GM18951 (cell line): ENCODE results near the gene MMP28.

ENCODE experiments used
- POLR2A ChIP-seq: IDR thresholded peaks from 4 replicates; pipeline ENCODE4 v1.6.1; 2011; ENCODE audit warnings: mild to moderate bottlenecking; ENCODE audit not compliant: insufficient read length, insufficient read depth; ENCODE audit errors: extremely low read depth
- in situ Hi-C: fragments of 300-500 bp; cut with MboI; formaldehyde crosslinking; loops from one replicate; pipeline ENCODE4 v1.12.0; 2022; ENCODE audit warnings: low sequenced_read_pairs, mixed read lengths, inconsistent platforms; ENCODE audit not compliant: unreplicated experiment

MMP28 gene

DNA sequence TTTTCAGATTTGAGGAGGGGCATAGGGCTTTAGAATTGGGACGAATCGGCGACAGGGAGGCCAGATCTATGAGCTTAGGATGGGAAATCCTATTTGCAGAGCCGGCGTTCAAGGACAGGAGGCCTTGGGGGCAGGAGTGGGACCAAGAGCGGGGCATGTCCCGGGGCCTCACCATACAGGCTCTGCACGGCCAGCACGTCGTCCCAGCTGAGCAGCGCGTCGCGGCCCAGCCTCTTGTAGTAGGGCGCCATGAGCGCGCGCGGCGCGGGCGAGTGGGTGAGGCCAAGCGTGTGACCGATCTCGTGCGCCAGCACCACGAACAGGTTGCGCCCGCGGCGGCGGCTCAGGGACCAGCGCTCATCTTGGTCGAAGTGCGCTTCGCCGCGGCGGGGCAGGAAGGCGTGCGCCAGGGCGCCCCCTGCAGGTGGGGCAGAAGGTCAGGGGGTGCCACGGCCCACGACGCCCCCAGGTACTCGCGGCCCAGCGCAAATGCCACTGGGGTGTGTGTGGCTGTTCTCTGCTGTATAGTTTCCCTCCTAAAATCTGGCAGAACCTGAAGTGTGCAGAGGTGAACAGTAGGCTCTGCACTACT is 25.4 kb downstream of the MMP28 start:
- in situ Hi-C loops, result loop anchor here (5.0 kb wide), 1 partner anchor 32 kb away; no protein-coding TSS in a partner anchor
- no peak for TF ChIP-seq POLR2A

DNA sequence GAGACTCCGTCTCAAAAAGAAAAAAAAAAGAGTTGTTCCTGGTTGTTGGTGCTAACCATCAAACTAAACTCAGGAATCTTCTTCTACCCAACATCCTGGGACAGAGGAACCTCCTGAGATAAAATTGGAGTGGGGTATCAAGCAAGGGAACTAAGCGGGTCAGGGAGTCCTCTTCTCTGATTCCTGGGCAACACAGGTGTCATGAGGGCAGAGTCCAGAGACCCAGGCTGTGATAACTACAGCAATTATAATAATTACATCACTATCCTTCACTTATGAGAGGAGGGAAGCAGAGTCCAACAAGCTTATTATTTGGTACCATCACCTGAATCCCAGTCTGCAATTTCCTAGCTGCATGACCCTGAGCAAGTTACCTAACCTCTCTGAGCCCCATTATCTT is 26.6 kb downstream of the MMP28 start:
- in situ Hi-C loops, result loop anchor here (5.0 kb wide), 1 partner anchor 34 kb away; no protein-coding TSS in a partner anchor

DNA sequence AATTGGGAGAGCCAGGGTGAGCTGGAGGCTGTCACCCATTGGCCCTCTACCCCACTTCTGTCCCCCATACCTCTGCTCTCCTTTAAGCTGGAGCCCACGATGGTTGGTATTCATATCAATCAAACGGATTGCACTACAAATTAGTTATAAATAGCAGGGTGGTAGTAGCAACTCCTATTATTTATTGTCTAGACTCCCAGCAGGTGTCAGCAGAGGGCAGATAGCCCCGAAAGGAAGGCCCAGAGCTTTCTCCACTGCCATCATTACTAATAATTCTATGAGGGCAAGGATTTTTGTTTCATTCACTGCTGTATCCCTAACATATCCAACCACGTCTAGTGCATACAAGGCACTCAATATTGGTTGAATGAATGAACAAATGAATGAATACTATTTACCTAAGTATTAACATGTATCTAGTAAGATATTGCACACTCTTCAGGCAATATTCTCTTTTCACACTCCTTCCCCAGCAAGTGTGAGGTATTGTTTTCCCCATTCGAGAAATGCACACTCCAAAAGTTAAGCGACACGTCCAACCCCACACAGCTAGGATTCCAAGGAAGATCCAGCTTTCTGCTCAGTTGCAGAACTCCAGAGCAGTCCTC is 28.4 kb downstream of the MMP28 start:
- in situ Hi-C loops, result loop anchor here (5.0 kb wide), 1 partner anchor 35 kb away; no protein-coding TSS in a partner anchor
- TF ChIP-seq POLR2A, result no peak

More for the DNA sequence above, 26.6 kb downstream of the MMP28 start:
- TF ChIP-seq POLR2A, result no peak

DNA sequence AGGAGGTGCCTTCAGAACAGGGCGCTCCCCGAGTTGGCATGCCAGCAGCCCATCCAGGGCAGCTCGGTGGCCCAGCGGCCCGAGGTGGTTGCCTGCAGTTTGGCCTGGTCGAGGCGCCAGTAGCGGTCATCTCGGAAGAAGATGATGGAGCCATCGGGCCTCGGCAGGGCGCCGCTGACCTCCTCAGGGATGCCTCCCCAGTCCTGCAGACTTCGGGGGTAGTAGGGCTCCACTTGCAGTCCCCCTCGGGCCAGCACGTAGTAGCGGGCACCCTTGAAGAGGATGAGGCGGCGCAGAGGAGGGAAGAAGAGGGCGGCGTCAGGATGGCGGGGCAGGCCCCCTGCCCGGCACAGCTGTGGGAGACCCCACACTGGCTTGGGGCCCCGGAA is 29.0 kb downstream of the MMP28 start:
- in situ Hi-C loops, result loop anchor here (5.0 kb wide), 1 partner anchor 36 kb away; no protein-coding TSS in a partner anchor
- TF ChIP-seq POLR2A, result no peak

DNA sequence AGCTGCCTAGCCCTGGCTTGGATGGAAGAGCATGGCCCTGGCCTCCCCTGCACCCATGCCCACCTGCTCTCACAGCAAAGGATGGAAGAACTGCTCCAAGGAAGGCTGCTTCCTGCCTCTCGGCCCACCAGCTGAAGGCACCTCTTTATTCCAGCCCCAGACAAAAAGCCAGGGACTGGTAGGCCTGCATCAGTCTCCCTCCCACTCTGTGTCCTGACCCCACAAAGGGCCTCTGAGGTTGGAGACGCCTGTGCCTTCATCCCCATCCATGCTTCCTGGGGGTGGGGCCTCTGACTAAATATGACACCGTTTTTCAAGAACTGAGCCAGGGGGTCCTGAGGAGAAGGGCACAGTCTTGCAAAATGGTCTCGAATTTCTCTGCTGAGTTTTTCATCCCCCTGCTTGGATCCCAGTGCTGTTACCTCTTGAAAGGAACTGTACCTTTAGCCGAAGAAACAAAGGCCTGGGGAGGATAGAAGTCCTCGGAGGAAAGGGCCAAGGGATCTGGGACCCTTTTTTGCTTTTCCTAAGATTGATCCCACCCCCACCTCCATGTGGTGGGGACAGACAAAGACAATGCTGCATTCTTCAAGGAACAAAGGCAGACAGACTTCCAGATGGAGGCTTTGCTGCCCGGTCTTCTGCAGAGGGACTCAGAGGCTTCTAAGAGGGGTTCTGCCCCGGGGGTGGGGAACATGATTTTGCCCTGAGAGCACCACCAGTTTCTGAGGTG is 29.5 kb downstream of the MMP28 start:
- TF ChIP-seq POLR2A, result no peak
- in situ Hi-C loops, result loop anchor here (5.0 kb wide), 1 partner anchor 36 kb away; no protein-coding TSS in a partner anchor

DNA sequence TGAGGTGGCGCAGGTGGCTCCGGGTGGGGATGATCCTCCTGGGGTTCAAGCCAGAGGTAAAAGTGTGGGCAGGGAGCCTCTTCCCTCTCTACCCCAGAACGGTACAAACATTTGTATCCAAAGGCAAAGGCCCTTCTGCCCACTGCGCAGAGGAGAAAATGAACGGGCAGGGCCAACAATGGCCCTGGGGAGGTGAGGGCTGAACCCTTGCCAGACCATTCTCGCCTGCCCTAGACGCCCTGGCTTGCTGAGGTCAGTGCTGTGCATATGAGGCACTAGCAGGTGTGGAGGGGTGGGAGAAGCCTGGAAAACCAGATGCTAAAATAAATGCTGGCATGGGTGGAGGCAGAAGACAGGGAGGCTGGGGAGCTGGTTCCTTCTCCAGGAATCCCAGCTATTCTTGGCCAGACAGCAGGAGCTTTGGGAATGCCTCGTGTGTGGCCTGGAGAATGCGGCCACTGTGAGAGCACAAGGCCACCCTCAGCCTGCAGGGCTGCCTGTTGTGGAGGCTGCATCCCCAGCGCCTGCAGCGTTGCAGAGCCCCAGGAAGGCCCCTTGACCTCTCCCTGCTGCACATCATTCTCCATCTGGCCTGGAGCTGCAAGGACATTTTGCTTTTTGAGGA is 30.2 kb downstream of the MMP28 start:
- in situ Hi-C loops, result loop anchor here (5.0 kb wide), 1 partner anchor 37 kb away; no protein-coding TSS in a partner anchor
- TF ChIP-seq POLR2A, result no peak

DNA sequence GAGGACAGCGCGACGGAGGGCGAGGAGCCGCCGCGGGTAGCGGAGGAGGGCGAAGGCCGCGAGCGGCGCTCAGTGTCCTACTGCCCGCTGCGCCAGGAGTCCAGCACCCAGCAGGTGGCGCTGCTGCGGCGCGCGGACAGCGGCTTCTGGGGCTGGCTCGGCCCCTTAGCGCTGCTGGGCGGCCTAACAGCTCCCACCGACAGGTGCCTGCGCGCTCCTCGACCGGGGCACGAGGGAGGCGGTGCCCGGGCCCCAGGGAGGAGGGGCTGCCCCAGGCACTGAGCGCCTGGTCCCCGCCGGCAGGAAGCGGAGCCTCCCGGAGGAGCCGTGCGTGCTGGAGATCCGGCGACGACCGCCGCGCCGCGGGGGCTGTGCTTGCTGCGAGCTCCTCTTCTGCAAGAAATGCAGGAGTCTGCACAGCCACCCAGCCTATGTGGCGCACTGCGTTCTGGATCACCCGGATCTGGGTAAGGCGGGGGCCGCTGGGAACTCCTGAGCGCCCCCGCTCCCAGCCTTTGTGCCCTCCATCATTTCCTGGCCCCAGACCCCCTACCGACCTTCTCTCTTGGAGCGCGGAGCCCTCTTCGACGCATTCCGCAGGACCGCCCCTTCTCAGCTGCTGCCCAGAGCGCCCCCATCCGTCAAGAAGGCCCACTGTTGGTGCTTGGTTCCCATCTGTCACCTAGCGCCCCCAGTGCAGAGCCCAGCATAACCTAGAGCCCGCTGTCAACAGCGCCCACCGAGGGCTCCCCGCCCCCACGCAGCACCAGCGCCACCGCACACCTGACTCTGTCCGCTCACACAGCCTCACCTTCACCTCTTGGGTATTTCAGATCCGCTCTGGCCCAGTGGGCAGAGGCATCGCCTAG is 31.1 kb downstream of the MMP28 start:
- TF ChIP-seq POLR2A, result no peak
- in situ Hi-C loops, result no loop called here

DNA sequence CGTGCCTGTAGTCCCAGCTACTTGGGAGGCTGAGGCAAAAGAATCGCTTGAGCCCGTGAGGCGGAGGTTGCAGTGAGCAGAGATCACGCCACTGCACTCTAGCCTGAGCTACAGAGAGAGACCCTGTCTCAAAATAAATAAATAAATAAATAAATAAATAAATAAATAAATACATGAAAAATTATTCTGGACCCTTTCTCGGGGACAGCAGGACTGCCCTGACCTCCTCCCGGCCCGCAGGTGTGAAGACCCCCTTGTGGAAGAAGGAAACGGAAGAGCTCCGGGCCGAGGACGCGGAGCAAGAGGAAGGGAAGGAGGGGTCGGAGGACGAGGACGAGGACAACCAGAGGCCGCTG is 31.7 kb downstream of the MMP28 start:
- in situ Hi-C loops, result no loop called here
- TF ChIP-seq POLR2A, result no peak

DNA sequence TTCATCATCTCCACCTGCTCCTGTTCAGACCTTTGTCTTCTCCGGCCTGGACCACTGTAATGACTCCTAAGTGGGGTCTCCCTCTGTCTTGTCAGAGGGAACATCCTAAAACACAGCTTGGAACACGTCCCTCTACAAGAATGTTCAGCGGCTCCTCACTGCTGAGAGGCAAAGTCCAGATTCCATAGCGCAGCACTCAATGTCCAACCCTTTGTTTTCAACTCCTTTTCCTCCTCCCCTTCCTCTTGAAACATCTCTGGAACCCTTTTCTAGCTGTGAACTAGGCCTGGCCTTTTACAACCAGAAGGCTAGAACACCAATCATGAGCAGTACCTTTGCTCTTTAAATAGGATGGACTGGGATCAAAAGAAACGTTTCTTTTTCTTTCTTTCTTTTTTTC is 33.8 kb downstream of the MMP28 start:
- TF ChIP-seq POLR2A, result no peak
- in situ Hi-C loops, result no loop called here

DNA sequence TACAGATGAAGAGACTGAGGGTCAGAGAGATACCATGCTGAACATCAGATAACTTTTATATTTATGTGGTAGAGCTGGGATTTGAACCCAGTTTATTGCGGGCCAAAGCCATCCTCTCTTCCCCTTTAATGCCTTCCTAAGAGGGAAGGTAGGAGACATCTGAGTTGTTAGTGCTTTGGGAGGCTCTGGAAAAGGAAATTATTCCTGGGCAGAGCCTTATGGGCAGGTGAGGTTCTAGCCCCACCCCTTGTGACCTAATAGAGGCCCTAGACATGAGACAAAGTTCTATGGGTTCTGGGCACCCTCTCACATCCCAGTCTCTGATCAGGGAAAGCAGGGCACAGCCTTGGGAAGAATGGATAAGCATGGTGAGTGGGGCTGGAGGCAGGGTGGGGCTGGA is 34.9 kb downstream of the MMP28 start, which contains the start of gene C17orf50:
Gene C17orf50 (plus strand): TSS at position 301 of the 400 bp plus-strand sequence. CDS start 55 bp downstream, at position 356.
- in situ Hi-C loops, result no loop called here
- no peak for TF ChIP-seq POLR2A

DNA sequence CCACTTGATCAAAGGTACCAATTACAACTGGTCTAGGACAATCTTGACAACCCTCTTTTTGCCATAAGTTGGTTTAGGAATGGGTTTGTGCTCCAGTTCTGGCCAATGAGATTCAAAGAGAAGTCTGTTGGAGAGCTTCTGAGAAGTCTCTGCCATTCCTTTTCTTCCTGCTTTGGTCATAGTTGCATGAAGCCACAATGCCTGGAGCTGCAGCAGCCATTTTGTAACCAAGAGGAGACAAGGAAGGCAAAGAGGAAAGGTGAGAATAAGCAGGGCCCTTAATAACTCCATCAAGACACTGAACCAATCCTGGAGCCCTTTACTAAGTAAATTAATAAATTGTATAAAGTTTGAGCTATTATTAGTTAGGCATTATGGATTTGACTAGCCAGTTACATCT is 38.2 kb downstream of the MMP28 start:
- in situ Hi-C loops, result no loop called here
- TF ChIP-seq POLR2A, result no peak
